ENCODE results near the gene CD40LG. TPM values are rescaled to one million over a fixed set of nuclear protein-coding genes. Genes with fewer than 3 reads are reported as not detected.
A peak's percentile ranks its signal among the peaks of the same experiment; 100 is the strongest.

CD40LG gene
- total and polyA plus RNA-seq, 2 donors (not counting 3 experiments of a cell fraction or from before 2014, with no cell fraction given): not detected

GRCh38 chrX:136639506-136640176 is 8.3 kb upstream of the CD40LG start:
- H2AFZ ChIP-seq (ENCODE audit: low read depth, low read length): no peak overlapping the region
- H3K9me1 ChIP-seq (replicated peaks; ENCODE audit: control insufficient read depth, extremely low read depth, insufficient read depth, low read length): no peaks in the 10 kb centered on the region
- no peak overlapping the region for H3K4me2 ChIP-seq (ENCODE audit: insufficient read depth, low read length)
- intact Hi-C loops (cut with micrococcal nuclease) (no loop called here), dilution Hi-C loops (cut with MboI; ENCODE audit: extremely low pct_ligation_motif_present, low sequenced_read_pairs) (no loop called here)
- ChIA-PET CTCF (no interaction called here), POLR2A (no interaction called here)
- no peaks in the 10 kb centered on the region for H3K9me3 ChIP-seq (replicated peaks; ENCODE audit: control insufficient read depth, insufficient read depth, low read length)
- TF ChIP-seq CTCF (IDR thresholded peaks at IDR 0.05; ENCODE audit: extremely low read depth in 1 of 2, insufficient read depth in 1 of 2, low read depth in 1 of 2, low read length in 2 of 2) (no peak), FOS (IDR thresholded peaks at IDR 0.05; ENCODE audit: borderline replicate concordance, insufficient read depth, low read length) (peak; percentile 9)
- H3K36me3 ChIP-seq (ENCODE audit: control insufficient read depth in 2 of 2, extremely low read depth in 1 of 2, insufficient read depth in 2 of 2, low read length in 2 of 2): no peaks in the 10 kb centered on the region
- no peaks in the 10 kb centered on the region for H3K79me2 ChIP-seq (ENCODE audit: control insufficient read depth, insufficient read depth, low read length)
- no peak overlapping the region for H3K9ac ChIP-seq (replicated peaks; ENCODE audit: extremely low read depth, insufficient read depth, low read length)
- no TSS peak for BruUV-seq (replicated peaks)
- FAIRE-seq: no peak
- no peak overlapping the region for H3K27ac ChIP-seq (ENCODE audit: insufficient read depth, low read depth, low read length)
- H3K4me3 ChIP-seq (replicated peaks in 1 of 3; ENCODE audit: insufficient read depth in 1 of 3, low read depth in 1 of 3, low read length in 3 of 3): no peak overlapping the region
- no peaks in the 10 kb centered on the region for H3K27me3 ChIP-seq (ENCODE audit: control insufficient read depth in 2 of 2, insufficient read depth in 2 of 2, low read length in 2 of 2)
- no peaks in the 10 kb centered on the region for H3K4me1 ChIP-seq (ENCODE audit: control insufficient read depth, extremely low read depth, insufficient read depth, low read length)
- no peak for DNase-seq (ENCODE audit: low read depth, low spot score)
- H4K20me1 ChIP-seq (replicated peaks; ENCODE audit: control insufficient read depth, extremely low read depth, insufficient read depth, low read length): no peaks in the 10 kb centered on the region

GRCh38 chrX:136643243-136643642 is 4.7 kb upstream of the CD40LG start:
- Histone ChIP-seq H3K27me3 (ENCODE audit: control insufficient read depth in 2 of 2, insufficient read depth in 2 of 2, low read length in 2 of 2) (no peaks in the 10 kb centered on the region), H3K4me2 (ENCODE audit: insufficient read depth, low read length) (no peak overlapping the region), H3K79me2 (ENCODE audit: control insufficient read depth, insufficient read depth, low read length) (no peaks in the 10 kb centered on the region), H3K9me3 (replicated peaks; ENCODE audit: control insufficient read depth, insufficient read depth, low read length) (no peaks in the 10 kb centered on the region), H3K27ac (ENCODE audit: insufficient read depth, low read depth, low read length) (no peak overlapping the region), H3K4me1 (ENCODE audit: control insufficient read depth, extremely low read depth, insufficient read depth, low read length) (no peaks in the 10 kb centered on the region), H4K20me1 (replicated peaks; ENCODE audit: control insufficient read depth, extremely low read depth, insufficient read depth, low read length) (no peaks in the 10 kb centered on the region), H2AFZ (ENCODE audit: low read depth, low read length) (no peak overlapping the region), H3K9ac (replicated peaks; ENCODE audit: extremely low read depth, insufficient read depth, low read length) (no peak overlapping the region), H3K36me3 (ENCODE audit: control insufficient read depth in 2 of 2, extremely low read depth in 1 of 2, insufficient read depth in 2 of 2, low read length in 2 of 2) (no peaks in the 10 kb centered on the region), H3K9me1 (replicated peaks; ENCODE audit: control insufficient read depth, extremely low read depth, insufficient read depth, low read length) (no peaks in the 10 kb centered on the region), H3K4me3 (replicated peaks in 1 of 3; ENCODE audit: insufficient read depth in 1 of 3, low read depth in 1 of 3, low read length in 3 of 3) (no peak overlapping the region)
- ChIA-PET POLR2A (no interaction called here), CTCF (no interaction called here)
- intact Hi-C loops (cut with micrococcal nuclease) (no loop called here), dilution Hi-C loops (cut with MboI; ENCODE audit: extremely low pct_ligation_motif_present, low sequenced_read_pairs) (no loop called here)
- no peak for TF ChIP-seq MAX (IDR thresholded peaks at IDR 0.05; ENCODE audit: insufficient read depth, insufficient read length)
- no peak for DNase-seq (ENCODE audit: low read depth, low spot score)
- BruUV-seq (replicated peaks): no TSS peak
- FAIRE-seq: no peak

Data from endothelial cell of umbilical vein (primary cell).